Prostate gland (tissue), 2 donors: ENCODE data around the gene LINGO1. TPM values are rescaled to one million over a fixed set of nuclear protein-coding genes. Genes with fewer than 3 reads are reported as not detected.

Source experiments
- DNase-seq: peaks from one replicate; pipeline ENCODE4 v3.0.0-alpha.2; 2019; ENCODE audit warnings: low spot score
- H3K27ac ChIP-seq, 2 donors: fragments of 200-600 bp; sonication (generic); 2 replicates each; pipeline ENCODE4 v1.5.1; 2017 to 2019
- H3K27me3 ChIP-seq: fragments of 200-600 bp; sonication (generic); replicated peaks from 2 replicates; pipeline ENCODE4 v1.5.1; 2019; ENCODE audit not compliant: insufficient read depth
- H3K36me3 ChIP-seq, 2 donors: fragments of 200-600 bp; sonication (generic); 1 replicate in 1 of 2; 2 replicates in 1 of 2; pipeline versions ENCODE4 v1.5.1 to v1.8.1; 2017 to 2019
- H3K4me1 ChIP-seq: fragments of 200-600 bp; sonication (generic); replicated peaks from 2 replicates; pipeline ENCODE4 v1.5.1; 2019
- H3K4me3 ChIP-seq, 2 donors: fragments of 200-600 bp; sonication (generic); 2 replicates each; pipeline ENCODE4 v1.5.1; 2017 to 2019
- H3K9me3 ChIP-seq: fragments of 200-600 bp; sonication (generic); 2 replicates; pipeline ENCODE4 v1.5.1; 2017
- CTCF ChIP-seq, 4 experiments: fragments of 200-600 bp in 2 of 4; fragments of 450-650 bp in 2 of 4; sonication (generic) in 2 of 4; IDR thresholded peaks; 1 replicate in 3 of 4; 2 replicates in 1 of 4; pipeline ENCODE4 v1.5.1; 2016 to 2019; ENCODE audit warnings: antibody characterized with exemption in 4 of 4, mild to moderate bottlenecking in 2 of 4, moderate library complexity in 2 of 4
- POLR2A ChIP-seq: fragments of 450-650 bp; IDR thresholded peaks from one replicate; pipeline ENCODE4 v1.6.1; 2016; ENCODE audit warnings: antibody characterized with exemption, mild to moderate bottlenecking
- POLR2AphosphoS5 ChIP-seq: sonication (generic); formaldehyde crosslinking; IDR thresholded peaks from one replicate; pipeline ENCODE4 v1.6.1; 2017; ENCODE audit warnings: antibody characterized with exemption
- WGBS: methylation state at CpG from one replicate; pipeline ENCODE4 v1.1.5; 2018; 5-methylcytosine and 5-hydroxymethylcytosine counted together
- intact Hi-C: fragments of 100-400 bp; cut with DNase I; formaldehyde crosslinking; loops from one replicate; pipeline ENCODE4 v1.14.2; 2022
- total RNA-seq, 2 donors: library from RNA; depleted of rRNA; stranded (reverse); fragments of >200 nt; gene quantifications; one replicate each; pipeline ENCODE4 v1.1.0, GENCODE V29; 2016

The LINGO1 gene
- total RNA-seq, 2 donors from 2014 or later = 2.9 to 10.2 TPM

- DNase-seq = no peak
- H3K36me3 ChIP-seq = no peaks in the 10 kb centered on the region
- no peaks in the 10 kb centered on the region for H3K9me3 ChIP-seq
- H3K27ac ChIP-seq = no peak overlapping the region
- H3K4me1 ChIP-seq = no peaks in the 10 kb centered on the region
- H3K27me3 ChIP-seq = peaks cover 5% of the 10 kb centered on the region
- intact Hi-C loops = no loop called here
- H3K4me3 ChIP-seq = no peak overlapping the region
- WGBS = 100% methylated on average over 1 of the region's 1 CpG
- no peak for TF ChIP-seq POLR2A
- TF ChIP-seq POLR2AphosphoS5 = no peak
- no peak for TF ChIP-seq CTCF (IDR thresholded peaks at IDR 0.05)
These were observed 29.9 kb downstream of the LINGO1 start for GRCh38 chr15:77602800-77603199.

GRCh38 chr15:77599899-77600298 lies 32.8 kb downstream of the LINGO1 start:
- H3K4me1 ChIP-seq = no peaks in the 10 kb centered on the region
- no peaks in the 10 kb centered on the region for H3K36me3 ChIP-seq
- H3K27ac ChIP-seq = no peak overlapping the region
- H3K4me3 ChIP-seq = no peak overlapping the region
- H3K27me3 ChIP-seq = no peaks in the 10 kb centered on the region
- no peaks in the 10 kb centered on the region for H3K9me3 ChIP-seq
- intact Hi-C loops = no loop called here
- no peak for DNase-seq
- WGBS = 90% methylated on average over 5 of the region's 5 CpGs
- TF ChIP-seq POLR2AphosphoS5 (no peak), POLR2A (no peak), CTCF (IDR thresholded peaks at IDR 0.05) (no peak)

GRCh38 chr15:77599357-77599756 lies 33.4 kb downstream of the LINGO1 start:
- Histone ChIP-seq H3K27ac (no peak overlapping the region), H3K27me3 (no peaks in the 10 kb centered on the region), H3K36me3 (no peaks in the 10 kb centered on the region), H3K4me1 (no peaks in the 10 kb centered on the region), H3K9me3 (no peaks in the 10 kb centered on the region), H3K4me3 (no peak overlapping the region)
- 85% methylated on average over 14 of the region's 14 CpGs for WGBS
- TF ChIP-seq CTCF (IDR thresholded peaks at IDR 0.05) (no peak), POLR2A (no peak), POLR2AphosphoS5 (no peak)
- DNase-seq = no peak
- intact Hi-C loops = no loop called here

- whole genome bisulfite sequencing = 90% methylated on average over 5 of the region's 5 CpGs
- Histone ChIP-seq H3K4me3 (no peak overlapping the region), H3K4me1 (no peaks in the 10 kb centered on the region), H3K36me3 (no peaks in the 10 kb centered on the region), H3K27ac (no peak overlapping the region), H3K9me3 (no peaks in the 10 kb centered on the region), H3K27me3 (no peaks in the 10 kb centered on the region)
- intact Hi-C loops = no loop called here
- no peak for DNase-seq
- TF ChIP-seq POLR2AphosphoS5 = no peak
- no peak for TF ChIP-seq POLR2A
- no peak for TF ChIP-seq CTCF (IDR thresholded peaks at IDR 0.05)
These were observed 34.1 kb downstream of the LINGO1 start for GRCh38 chr15:77598644-77599043.

GRCh38 chr15:77597804-77598453 lies 34.8 kb downstream of the LINGO1 start:
- intact Hi-C loops = no loop called here
- Histone ChIP-seq H3K9me3 (no peaks in the 10 kb centered on the region), H3K4me1 (no peaks in the 10 kb centered on the region), H3K27me3 (no peaks in the 10 kb centered on the region), H3K4me3 (no peak overlapping the region), H3K36me3 (no peaks in the 10 kb centered on the region), H3K27ac (no peak overlapping the region)
- 88% methylated on average over 9 of the region's 9 CpGs for WGBS
- DNase-seq = no peak
- TF ChIP-seq CTCF (IDR thresholded peaks at IDR 0.05) (no peak), POLR2A (no peak), POLR2AphosphoS5 (no peak)
